AML-193 (cell line): ENCODE data around the gene GSDME.
"Not testable (repeated sequence)": the region's sequence is repeated elsewhere in the genome, so short reads cannot be mapped to it uniquely, and the experiment has no call there.

ENCODE experiments used
- DNase-seq, 2 experiments: peaks; one replicate each; lab custom pipeline; 2025; lab: John Stamatoyannopoulos, UW

Gene GSDME

DNA sequence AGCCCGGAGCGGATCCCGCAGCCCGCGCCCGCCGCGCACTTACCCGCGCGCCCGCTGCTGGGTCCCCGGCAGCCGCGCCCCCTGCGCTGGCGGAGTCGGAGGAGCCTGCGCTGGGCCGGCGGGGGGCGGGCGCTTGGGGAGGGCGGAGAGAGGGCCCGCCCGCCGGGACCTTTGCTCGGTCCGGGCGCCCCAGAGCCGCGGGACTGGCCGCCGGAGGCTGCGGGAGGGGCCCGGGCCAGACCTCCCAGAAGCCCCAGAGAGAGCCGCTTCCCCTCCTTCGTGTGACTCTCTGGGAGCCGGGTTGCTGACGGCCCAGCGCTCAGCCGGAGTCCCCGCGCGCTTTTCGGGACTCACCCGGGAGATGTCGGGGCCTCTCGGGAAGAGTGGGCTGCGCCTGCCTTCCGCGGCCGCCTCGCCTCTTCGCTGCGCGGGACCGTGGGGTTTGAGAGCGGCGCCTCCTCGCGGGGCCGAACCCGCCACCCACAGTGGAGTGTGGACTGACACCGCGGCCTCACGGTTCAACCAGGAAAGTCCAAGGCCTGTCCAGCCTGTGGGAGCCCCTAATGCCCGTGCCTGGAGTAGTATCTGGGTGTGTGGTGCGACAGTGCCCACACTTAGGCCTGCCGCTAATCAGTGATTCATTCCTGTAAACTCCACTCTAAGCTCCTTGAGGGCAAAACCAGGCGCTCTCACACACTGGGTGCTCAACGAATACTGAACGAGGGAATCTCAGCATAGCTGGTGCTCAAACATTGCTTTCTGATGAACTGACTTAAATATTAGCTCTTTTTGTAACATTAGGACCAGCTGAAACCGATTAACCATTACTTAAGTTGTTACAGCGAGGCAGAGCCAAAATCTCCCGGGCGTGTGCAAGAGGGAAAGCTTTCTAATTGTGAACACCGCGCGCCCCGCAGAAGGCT lies at the start of gene GSDME:
Gene GSDME, minus strand, starts transcription at position 112 of the 923 bp plus-strand sequence. CDS start 7,690 bp downstream, outside the sequence.
- no peak for DNase-seq

DNA sequence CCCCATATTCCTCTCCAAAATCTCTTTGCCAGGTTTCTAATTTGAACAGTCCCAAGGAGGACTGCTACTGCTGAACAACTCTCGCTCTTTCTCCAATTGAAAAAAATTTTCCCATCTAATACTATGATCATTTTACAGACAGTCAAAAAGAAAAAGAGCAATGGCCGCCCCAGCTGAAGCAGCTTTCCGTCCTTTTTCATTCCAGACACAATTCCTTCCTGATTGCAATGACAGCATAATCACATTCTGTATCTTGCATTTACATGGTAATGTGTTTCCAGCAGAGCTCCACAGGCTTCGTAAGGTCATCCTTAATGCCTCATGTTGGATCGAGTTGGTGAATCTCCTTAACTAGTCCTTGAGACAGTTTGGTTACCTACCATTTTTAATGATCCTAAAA lies 45.0 kb upstream of the GSDME start:
- DNase-seq, result no peak

DNA sequence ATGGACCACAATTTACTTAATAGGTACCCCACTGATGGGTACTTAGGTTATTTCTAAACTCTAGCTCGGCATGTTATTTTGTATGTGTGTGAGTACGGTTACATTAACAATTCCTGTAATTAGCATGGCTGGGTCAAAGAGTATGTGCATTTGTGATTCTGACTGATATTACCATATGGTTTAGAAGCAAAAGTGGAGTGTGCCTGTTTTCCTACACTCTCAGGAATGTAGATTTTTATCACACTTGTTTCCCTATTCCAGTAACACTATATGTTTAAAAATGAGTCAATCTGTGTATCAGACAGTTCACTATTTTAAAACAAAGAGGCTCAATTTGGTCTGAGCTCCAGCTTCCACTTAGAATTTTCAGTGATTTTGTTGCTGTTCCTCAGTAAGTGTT lies 44.6 kb upstream of the GSDME start:
- no peak for DNase-seq

DNA sequence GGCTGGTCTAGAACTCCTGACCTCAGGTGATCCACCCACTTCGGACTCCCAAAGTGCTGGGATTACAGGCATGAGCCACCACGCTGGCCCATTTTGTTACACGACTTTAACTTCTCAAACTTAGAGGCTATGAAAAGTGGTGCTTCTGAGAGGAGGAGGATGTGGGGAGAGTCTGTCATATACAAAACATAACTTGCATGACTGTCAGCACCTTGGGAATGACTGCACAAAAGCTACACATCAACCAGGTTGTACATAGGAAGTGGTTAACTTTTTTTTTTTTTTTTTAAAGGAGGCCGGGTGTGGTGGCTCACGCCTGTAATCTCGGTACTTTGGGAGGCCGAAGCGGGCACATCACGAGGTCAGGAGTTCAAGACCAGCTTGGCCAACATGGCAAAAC lies 43.4 kb upstream of the GSDME start:
- DNase-seq, result no peak

DNA sequence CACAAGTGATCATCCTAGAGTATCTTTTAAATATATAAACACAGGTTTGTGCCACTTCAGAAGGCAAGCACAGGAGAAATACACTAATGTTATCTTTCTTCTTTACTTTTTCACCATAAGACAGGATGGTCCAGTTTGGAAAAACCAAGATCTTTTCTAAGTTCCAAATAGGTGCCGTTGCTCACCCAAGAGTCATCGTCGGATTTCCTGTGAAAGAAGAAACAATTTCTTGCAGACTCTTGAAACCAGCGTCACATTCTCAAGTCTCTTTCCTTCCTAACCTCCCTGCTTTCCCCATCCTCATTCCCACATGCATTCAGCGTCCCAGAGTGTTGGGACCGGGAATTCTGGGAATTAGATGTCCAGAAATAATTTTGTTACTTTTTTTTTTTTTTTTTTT lies 42.8 kb upstream of the GSDME start:
- no peak for DNase-seq

DNA sequence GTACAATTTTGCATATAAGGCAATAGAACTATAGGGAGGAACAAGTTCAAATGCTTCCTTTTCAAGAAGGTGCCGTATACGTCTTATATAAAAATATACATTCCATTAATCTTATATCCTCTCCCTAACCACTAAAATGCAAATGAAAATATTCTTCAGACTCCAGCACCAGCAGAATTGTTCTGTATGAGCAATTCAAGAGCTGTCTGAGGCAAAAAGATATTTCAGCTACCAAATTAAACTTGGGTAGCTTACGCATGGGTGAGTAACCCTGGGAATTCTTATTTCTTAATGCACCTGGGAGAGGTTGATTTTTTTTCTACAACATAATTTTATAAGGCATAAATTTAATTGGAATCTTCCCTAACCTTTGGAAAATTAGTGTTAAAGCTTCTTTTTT lies 42.2 kb upstream of the GSDME start:
- DNase-seq, result no peak

DNA sequence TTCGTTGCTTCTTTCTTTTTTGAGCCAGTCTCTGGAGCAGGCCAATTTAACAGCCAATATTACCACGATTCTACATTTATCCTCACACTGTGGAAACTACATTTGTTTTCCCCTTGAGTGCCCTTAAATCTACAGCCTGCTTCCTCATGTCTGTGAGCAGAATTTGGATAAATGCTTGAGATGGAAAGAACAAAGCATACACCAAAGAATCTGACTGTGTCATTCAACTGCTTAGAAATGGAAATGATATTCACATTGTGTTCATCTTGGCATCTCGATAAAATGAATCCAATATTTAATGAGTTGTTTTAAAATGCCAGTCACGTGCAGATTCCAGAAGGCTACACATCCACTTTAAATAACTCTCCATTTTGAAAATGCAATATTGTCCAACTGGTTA lies 41.0 kb upstream of the GSDME start:
- DNase-seq, result no peak

DNA sequence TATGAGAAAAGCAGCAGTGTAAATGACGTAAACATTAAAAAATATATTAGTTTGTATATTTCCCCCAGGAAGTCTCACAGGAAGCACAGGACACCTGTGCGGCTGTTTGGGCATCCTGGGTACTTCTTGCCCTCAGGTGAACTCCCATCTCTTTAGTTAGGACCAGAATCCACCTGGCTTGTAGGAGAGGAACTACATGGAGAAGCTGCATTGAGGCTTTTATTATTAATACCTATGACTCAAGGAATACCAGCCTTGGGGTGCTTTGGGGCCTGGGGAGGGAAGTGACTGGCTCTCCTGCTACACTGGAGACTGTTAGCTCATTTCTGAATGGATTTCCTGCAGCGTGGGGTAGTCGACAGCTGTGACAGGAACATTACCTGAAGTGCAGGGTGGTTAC lies 40.0 kb upstream of the GSDME start:
- DNase-seq, result no peak

DNA sequence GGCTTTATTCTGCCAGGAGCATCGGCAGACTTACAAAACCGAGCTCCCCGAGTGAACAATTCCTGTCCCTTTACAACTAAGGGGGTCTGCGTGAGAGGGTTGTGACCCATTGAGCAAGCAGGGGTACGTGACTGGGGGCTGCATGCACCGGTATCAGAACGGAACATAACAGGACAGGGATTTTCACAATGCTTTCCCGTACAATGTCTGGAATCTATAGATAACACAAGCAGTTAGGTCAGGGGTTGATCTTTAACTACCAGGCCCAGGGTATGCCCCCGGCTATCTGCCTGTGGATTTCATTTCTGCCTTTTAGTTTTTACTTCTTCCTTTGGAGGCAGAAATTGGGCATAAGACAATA lies 38.1 kb upstream of the GSDME start:
- no peak for DNase-seq

DNA sequence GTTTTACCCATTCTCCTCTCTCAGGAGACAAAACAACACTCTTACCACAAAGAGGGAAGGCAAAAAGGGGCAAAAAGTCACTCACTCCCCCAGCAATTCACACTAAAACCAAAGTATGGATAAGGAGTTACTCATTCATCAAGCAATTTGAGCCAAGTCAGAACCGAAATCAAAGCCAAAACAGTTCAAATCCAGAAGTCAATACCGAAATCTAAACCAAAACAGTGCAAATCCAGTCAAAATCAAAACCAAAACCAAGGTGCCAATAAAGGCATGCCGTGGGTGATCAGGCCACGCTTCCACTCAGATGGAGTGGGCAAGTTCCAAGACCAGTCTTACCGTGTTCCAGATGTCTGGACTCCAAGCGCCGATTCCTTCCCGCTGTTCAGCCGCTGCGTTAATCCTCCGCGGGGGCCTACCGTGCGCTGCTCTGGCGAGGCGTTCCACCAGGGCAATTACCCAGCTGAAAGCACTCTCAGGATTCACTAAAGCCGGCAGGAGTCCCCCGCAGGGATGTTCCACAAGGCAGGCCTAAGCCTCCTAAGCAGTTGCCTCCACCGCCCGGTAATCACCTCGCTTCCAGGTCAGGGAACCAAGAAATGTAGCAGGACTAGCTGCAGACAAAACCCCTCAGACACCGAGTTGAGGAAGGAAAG lies 37.6 kb upstream of the GSDME start:
- DNase-seq, result not testable (repeated sequence)

DNA sequence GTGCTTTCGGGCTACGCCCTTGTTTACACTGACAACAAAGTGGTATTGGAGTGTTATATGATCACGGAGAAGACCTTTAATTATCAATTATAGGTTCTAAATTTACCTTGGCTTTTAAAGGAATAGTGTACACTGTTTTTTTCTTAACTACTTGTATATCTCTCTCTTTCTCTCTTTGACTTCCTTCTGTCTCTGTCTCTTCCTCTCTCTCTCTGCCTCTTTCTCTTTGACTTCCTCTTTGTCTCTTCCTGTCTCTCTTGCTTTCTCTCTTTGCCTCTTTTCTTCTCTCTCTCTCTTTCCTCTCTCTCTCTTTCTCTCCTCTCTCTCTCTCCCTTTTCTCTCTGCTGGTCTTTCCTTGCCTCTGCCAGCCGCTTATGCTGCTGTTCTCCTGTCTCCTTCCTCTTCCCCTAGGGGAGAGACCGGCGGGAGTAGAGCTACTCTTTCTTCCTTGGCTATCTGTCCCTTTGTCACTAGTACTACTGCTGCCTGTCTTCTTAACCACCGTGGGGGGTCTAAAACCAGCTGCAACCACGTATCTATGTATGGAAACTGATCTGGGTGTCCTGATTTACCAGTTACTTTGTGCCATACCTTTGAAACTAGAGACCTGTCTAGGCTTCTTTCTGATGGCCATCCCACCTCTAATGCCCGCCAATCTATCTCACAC lies 36.9 kb upstream of the GSDME start:
- peak; percentile 15 to 20 for DNase-seq

DNA sequence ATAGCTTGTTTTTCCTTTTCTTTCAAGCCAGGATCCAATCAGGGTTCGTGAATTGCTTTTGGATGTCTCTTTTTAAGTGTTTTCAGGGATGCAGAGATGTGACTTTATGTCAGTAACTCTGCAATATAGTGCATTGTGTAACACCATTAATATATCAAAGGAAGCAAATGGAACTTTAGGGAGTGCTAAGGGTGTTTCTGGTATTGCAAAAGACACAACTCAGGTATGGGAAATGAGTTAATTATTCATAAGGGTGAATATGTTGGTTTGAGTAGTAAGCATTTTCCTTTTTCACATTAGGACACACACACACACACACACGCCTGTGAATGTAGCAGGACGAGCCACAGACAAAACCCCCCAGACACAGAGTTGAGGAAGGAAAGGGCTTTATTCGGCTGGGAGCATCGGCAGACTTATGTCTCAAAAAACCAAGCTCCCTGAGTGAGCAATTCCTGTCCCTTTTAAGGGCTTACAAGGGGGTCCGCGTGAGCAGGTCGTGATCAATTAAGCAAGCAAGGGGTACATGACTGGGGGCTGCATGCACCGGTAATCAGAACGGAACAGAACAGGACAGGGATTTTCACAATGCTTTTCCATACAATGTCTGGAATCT lies 31.8 kb upstream of the GSDME start:
- no peak for DNase-seq

DNA sequence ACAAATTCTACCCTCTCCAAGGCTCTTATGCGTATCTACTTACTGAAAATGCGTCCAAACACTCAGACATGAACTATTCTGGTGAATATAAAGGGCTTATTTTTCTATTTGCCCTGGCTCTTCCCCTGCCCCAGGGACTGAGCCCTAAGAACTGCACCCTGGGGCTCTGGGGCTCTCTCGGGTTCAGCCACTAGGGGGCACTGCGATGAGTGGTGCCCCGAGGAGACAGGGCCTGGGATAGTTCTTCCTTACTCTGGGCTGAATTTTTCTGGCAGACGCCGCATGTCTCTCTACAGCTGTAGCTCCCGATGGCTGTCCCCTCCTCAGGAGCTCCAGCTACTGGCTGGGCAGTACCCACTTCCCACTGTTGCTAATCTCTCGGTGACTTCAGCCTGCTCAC lies 30.8 kb upstream of the GSDME start:
- DNase-seq, result no peak

DNA sequence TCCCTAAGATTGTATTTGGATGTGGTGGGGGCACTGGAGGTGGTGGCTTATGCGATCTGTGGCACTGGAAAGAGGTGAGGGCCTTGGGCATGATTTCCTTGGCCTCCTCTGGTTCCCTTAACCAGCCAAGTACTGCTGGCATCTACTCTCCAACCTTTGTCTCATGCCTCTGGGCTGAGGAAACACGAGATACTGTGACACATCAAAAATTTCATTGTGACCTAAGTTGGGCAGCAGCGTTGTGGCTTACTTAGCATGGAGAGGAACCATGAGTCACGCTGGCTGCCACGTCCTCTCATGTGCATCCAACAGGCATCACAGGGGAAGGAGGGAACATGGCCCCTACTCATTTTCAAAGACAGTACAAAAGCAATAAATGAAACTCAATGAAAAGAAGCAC lies 29.7 kb upstream of the GSDME start:
- DNase-seq, result peak; percentile 88 to 91

DNA sequence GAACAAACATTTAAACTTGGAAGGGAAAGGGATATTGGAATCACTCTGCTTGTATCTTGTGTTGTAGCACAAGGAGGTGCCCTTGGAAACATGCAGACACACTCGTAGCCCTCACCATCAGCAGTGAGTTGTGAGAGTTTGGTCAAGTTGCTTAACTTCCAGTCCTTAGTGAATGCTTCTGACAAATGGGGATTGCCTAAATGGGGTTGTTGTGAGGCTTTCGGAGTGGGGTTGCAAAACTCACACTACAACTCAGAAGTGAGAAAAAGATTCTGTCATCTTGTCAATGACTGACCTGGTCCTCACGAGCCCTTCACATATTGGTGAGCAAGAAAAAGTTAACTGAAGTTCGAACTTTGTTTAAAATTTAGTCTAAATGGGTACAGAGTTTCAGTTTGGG lies 29.0 kb upstream of the GSDME start:
- peak; percentile 39 to 58 for DNase-seq

DNA sequence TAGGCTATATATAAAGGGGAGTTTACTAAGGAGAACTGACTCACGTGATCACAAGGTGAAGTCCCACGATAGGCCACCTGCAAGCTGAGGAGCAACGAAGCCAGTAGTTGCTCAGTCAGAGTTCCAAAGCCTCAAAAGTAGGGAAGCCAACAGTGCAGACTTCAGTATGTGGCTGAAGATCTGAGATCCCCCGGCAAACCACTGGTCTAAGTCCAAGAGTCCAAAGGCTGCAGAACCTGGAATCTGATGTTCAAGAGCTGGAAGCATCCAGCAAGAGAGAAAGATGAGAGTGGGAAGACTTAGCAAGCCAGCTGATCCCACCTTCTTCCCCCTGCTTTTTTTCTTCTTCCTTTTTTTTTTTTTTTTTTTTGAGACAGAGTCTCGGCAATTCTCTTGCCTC lies 27.0 kb upstream of the GSDME start:
- DNase-seq, result no peak

DNA sequence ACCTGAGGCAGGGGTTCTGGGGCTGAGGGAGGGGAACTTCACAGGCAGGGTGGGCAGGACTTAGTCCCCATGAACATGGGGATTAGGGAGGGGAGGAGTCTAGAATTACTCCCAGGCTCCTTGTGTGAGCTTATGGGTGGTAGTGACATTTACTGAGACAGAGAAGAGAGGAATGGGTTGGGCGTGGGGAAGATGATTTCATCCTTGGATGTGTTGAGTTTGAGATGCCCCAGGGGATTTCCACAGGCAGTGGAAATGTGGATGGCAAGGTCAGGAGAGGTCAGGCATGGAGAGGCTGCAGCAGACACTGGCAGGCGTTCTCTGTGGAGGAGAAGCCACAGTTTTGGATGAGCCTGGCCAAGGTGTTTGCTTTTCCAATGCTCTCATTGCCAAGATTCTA lies 26.4 kb upstream of the GSDME start:
- no peak for DNase-seq

DNA sequence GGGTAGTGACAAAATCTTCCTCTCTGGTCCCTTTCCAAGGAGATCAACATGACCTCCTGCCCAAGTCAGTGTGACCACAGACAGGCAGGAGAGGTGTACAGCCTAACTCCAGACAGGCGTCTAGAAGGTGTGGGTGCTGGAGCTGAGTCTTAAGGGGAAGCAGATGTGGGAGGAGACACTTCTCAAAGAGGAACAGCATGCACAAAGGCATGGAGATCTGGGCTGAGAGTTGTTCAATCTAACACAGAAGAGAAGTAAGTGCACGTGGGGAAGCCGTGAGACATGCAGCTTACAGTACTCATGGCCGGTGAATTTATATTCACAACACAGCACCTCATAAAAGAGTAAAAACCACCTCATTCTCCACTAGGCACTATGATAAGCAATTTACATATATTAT lies 23.8 kb upstream of the GSDME start:
- DNase-seq, result peak in 1 of 2 experiments; percentile 6

DNA sequence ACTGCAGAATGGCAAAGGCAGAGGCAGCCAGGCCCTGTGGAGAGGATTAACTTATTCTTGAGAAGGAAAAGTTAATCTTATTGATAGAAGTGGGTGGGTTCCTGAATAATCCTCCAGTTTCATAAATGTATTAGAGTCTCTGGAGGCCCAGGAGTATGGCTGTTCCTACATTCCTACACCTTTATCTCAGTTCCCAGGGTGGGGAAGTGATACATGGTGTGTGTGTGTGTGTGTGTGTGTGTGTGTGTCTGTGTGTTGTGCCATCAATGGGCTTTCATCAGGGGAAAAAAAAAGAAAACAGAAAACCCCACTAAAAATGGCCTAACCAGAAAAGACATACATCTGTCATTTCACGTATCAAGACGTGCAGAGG lies 22.0 kb upstream of the GSDME start:
- no peak for DNase-seq

DNA sequence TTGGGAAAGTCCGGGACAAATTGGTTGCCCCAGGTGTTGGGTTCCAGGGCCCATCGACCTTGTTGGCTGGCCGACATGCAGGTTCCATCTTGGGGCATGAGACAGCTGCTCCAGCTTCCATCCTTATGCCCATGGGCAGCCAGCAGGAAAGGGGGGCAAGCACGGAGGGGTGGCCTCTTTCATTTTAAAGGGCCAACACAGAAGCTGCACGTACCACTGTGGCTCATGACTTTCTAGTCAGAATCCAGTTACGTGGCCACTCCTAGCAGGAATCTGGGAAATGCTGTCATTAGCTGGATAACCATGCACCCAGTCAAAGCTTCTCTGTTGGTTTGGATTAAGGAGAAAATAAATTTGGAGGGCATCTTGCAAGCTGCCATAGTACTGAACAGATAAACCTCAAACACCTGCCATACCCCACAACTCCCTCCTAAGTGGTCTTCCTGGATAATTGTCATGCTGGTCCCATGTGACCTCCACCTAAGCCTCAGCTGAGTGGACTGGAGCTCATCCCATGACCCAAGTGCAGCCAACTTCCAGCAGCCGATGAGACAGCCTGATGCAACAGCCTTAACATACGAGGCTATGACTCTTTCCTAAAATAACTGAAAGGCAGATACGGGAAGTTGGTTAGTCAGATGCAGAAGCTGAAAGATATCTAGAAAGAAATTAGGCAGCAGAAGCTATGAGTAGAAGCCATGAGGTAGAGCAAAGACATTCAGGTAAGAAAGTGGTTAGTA lies 21.4 kb upstream of the GSDME start:
- peak; percentile 71 to 83 for DNase-seq

DNA sequence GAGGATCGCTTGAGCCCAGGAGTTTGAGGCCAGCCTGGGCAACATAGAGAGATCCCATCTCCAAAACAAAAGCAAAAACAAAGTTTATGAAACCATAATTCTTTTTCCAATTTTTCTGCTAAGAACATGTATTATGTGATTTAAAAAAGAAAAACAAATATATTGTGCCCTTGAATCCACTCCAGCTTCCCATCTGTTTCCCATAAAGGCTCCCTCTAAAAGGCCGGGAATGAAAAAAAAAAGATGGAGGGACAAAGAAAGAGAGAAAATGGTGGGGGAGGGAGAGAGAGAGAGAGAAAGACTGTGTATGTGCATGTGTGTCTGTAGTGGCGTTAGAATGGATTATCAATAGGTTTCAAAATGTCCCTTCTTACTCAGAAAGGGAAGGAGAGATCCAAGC lies 20.5 kb upstream of the GSDME start:
- no peak for DNase-seq

DNA sequence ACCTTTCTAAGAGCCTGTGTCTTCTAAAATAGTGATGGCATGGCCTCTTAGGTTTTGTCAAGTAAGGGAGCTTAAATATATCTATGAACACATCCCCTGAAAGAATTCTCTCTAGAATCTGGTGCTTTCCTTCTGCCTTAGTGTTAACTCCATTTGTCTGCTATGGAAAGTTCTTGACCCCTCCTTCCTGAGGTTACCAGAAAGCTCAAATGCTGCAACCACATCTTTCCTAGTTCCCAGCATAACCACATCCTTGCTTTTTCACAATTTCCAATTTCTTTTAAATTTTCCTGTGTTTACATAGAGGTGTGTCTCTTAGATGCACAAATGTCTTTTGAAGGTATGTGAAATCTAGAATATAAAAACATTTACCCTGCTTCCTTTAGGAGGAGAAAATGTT lies 16.4 kb upstream of the GSDME start:
- no peak for DNase-seq
